Endothelial cell (in vitro differentiated cells): Measurements from ENCODE around the gene NXPH1. TPM values are rescaled to one million over a fixed set of nuclear protein-coding genes. Genes with fewer than 3 reads are reported as not detected.

Source experiments
- DNase-seq: peaks from one replicate; pipeline ENCODE4 v3.0.0; 2021; ENCODE audit warnings: low spot score
- H3K27ac Mint-ChIP-seq: one replicate; pipeline ENCODE4 v1.8.0; 2021; ENCODE audit warnings: mixed read lengths, inconsistent platforms; ENCODE audit not compliant: unreplicated experiment
- H3K27me3 Mint-ChIP-seq: one replicate; pipeline ENCODE4 v1.8.0; 2021; ENCODE audit warnings: mild to moderate bottlenecking, moderate library complexity, mixed read lengths, inconsistent platforms; ENCODE audit not compliant: unreplicated experiment
- H3K36me3 Mint-ChIP-seq: one replicate; pipeline ENCODE4 v1.8.0; 2021; ENCODE audit warnings: mild to moderate bottlenecking, low read depth, mixed read lengths, inconsistent platforms; ENCODE audit not compliant: unreplicated experiment
- H3K4me1 Mint-ChIP-seq: one replicate; pipeline ENCODE4 v1.8.0; 2021; ENCODE audit warnings: mild to moderate bottlenecking, mixed read lengths, inconsistent platforms; ENCODE audit not compliant: unreplicated experiment
- H3K4me3 Mint-ChIP-seq: one replicate; pipeline ENCODE4 v1.8.0; 2021; ENCODE audit warnings: mild to moderate bottlenecking, mixed read lengths, inconsistent platforms; ENCODE audit not compliant: unreplicated experiment
- H3K9me3 Mint-ChIP-seq: one replicate; pipeline ENCODE4 v1.8.0; 2021; ENCODE audit warnings: mixed read lengths, inconsistent platforms; ENCODE audit not compliant: unreplicated experiment
- CTCF ChIP-seq: fragments of 200-600 bp; sonication (generic); IDR thresholded peaks from one replicate; pipeline ENCODE4 v1.5.0; 2021; ENCODE audit warnings: antibody characterized with exemption; ENCODE audit not compliant: unreplicated experiment
- total RNA-seq: library from RNA; stranded (reverse); fragmentation: NEBNext Ultra II Directional; extraction: Animal tissue kit (Norgen Biotek cat#: 25700); gene quantifications from one replicate; pipeline ENCODE4 v1.2.1, GENCODE V29; 2021; ENCODE audit not compliant: unreplicated experiment

The NXPH1 gene
- total RNA-seq, 1 donor from 2014 or later, result not detected

- Mint-ChIP-seq H3K27me3 (peaks cover 5% of the 10 kb centered on the region), H3K27ac (no peak overlapping the region), H3K4me1 (peaks cover 6% of the 10 kb centered on the region), H3K36me3 (no peaks in the 10 kb centered on the region), H3K9me3 (no peaks in the 10 kb centered on the region), H3K4me3 (no peak overlapping the region)
- no peak for TF ChIP-seq CTCF
- no peak for DNase-seq
Observed at GRCh38 chr7:8582728-8583127, 149.3 kb downstream of the NXPH1 start.

GRCh38 chr7:8585591-8585990, 152.2 kb downstream of the NXPH1 start:
- DNase-seq, result no peak
- Mint-ChIP-seq H3K27me3 (peaks cover 5% of the 10 kb centered on the region), H3K9me3 (no peaks in the 10 kb centered on the region), H3K36me3 (no peaks in the 10 kb centered on the region), H3K27ac (no peak overlapping the region), H3K4me3 (no peak overlapping the region), H3K4me1 (no peaks in the 10 kb centered on the region)
- no peak for TF ChIP-seq CTCF

- Mint-ChIP-seq H3K4me1 (peaks cover 4% of the 10 kb centered on the region), H3K36me3 (no peaks in the 10 kb centered on the region), H3K27ac (no peak overlapping the region), H3K9me3 (no peaks in the 10 kb centered on the region), H3K4me3 (no peak overlapping the region), H3K27me3 (no peaks in the 10 kb centered on the region)
- no peak for DNase-seq
- no peak for TF ChIP-seq CTCF
Observed at GRCh38 chr7:8590225-8590624, 156.8 kb downstream of the NXPH1 start.

- Mint-ChIP-seq H3K27ac (no peak overlapping the region), H3K27me3 (no peaks in the 10 kb centered on the region), H3K36me3 (no peaks in the 10 kb centered on the region), H3K4me3 (no peak overlapping the region), H3K9me3 (no peaks in the 10 kb centered on the region), H3K4me1 (peaks cover 4% of the 10 kb centered on the region)
- DNase-seq, result no peak
- no peak for TF ChIP-seq CTCF
Observed at GRCh38 chr7:8590791-8591190, 157.4 kb downstream of the NXPH1 start.

GRCh38 chr7:8591289-8591688, 157.9 kb downstream of the NXPH1 start:
- H3K4me1 Mint-ChIP-seq, result peaks cover 4% of the 10 kb centered on the region
- no peaks in the 10 kb centered on the region for H3K36me3 Mint-ChIP-seq
- H3K4me3 Mint-ChIP-seq, result no peak overlapping the region
- no peaks in the 10 kb centered on the region for H3K9me3 Mint-ChIP-seq
- no peak for DNase-seq
- H3K27me3 Mint-ChIP-seq, result no peaks in the 10 kb centered on the region
- TF ChIP-seq CTCF, result no peak
- H3K27ac Mint-ChIP-seq, result no peak overlapping the region
